HEK293 (cell line): ENCODE data around the gene KCNJ6.

Experiments used
- CTCF ChIA-PET: fragments of 350-600 bp; formaldehyde crosslinking; extraction: SDS; loops from one replicate; lab custom pipeline; 2021; ENCODE audit warnings: antibody characterized with exemption; lab: Yijun Ruan, JAX
- POLR2A ChIA-PET: fragments of 300-600 bp; formaldehyde crosslinking; extraction: SDS; loops from one replicate; lab custom pipeline; 2020; ENCODE audit warnings: antibody characterized with exemption, inconsistent platforms; lab: Yijun Ruan, JAX
- H3K27ac ChIP-seq: fragments of 200-500 bp; sonication (Bioruptor generic); 2 replicates; pipeline ENCODE4 v1.5.1; 2014; ENCODE audit warnings: low read depth, low read length, control low read depth, inconsistent platforms; ENCODE audit errors: extremely low read depth
- H3K36me3 ChIP-seq, 2 experiments: fragments of 200-500 bp in 1 of 2; sonication (Bioruptor generic) in 1 of 2; 1 replicate in 1 of 2; 2 replicates in 1 of 2; pipeline ENCODE4 v1.5.1; 2014 to 2017; ENCODE audit warnings: inconsistent platforms in 2 of 2, low read length in 2 of 2; ENCODE audit not compliant: control insufficient read depth in 2 of 2, insufficient read depth in 1 of 2
- H3K4me1 ChIP-seq: fragments of 200-500 bp; sonication (Bioruptor generic); 2 replicates; pipeline ENCODE4 v1.5.1; 2014; ENCODE audit warnings: mild to moderate bottlenecking, low read length, inconsistent platforms; ENCODE audit not compliant: control insufficient read depth, insufficient read depth
- H3K4me3 ChIP-seq: 2 replicates; pipeline ENCODE4 v1.5.1; 2011; ENCODE audit warnings: low read depth, mild to moderate bottlenecking, control low read depth, low read length, moderate library complexity
- H3K9me3 ChIP-seq: fragments of 200-500 bp; sonication (Bioruptor generic); 2 replicates; pipeline ENCODE4 v1.5.1; 2014; ENCODE audit warnings: low read depth, low read length, inconsistent platforms; ENCODE audit not compliant: control insufficient read depth, insufficient read depth
- BCL11B ChIP-seq: fragments of 450-650 bp; formaldehyde crosslinking; IDR thresholded peaks from 2 replicates; pipeline ENCODE4 v1.5.1; 2016; ENCODE audit warnings: low read depth, missing biosample characterization, missing genetic modification characterization
- HOXD13 ChIP-seq: sonication (generic); formaldehyde crosslinking; IDR thresholded peaks from 2 replicates; pipeline ENCODE4 v1.8.0; 2022; ENCODE audit warnings: missing genetic modification reagents, borderline replicate concordance
- OSR2 ChIP-seq: fragments of 450-650 bp; formaldehyde crosslinking; IDR thresholded peaks from 2 replicates; pipeline ENCODE4 v1.5.1; 2016; ENCODE audit warnings: missing biosample characterization, missing genetic modification characterization
- SP2 ChIP-seq: fragments of 450-650 bp; formaldehyde crosslinking; IDR thresholded peaks from 2 replicates; pipeline ENCODE4 v1.5.1; 2016; ENCODE audit warnings: missing biosample characterization, missing genetic modification characterization
- ZBTB26 ChIP-seq: fragments of 450-650 bp; formaldehyde crosslinking; optimal IDR thresholded peaks from 2 replicates; pipeline ENCODE3; 2016; ENCODE audit warnings: missing biosample characterization, mild to moderate bottlenecking, missing genetic modification characterization
- ZBTB7A ChIP-seq: fragments of 450-650 bp; formaldehyde crosslinking; IDR thresholded peaks from 2 replicates; pipeline ENCODE4 v1.5.1; 2016; ENCODE audit warnings: low read depth, missing biosample characterization, missing genetic modification characterization
- ZNF221 ChIP-seq: fragments of 450-650 bp; formaldehyde crosslinking; IDR thresholded peaks from 2 replicates; pipeline ENCODE4 v1.5.1; 2017; ENCODE audit warnings: missing biosample characterization, missing genetic modification characterization, borderline replicate concordance
- ZNF280C ChIP-seq: fragments of 450-650 bp; formaldehyde crosslinking; IDR thresholded peaks from 2 replicates; pipeline ENCODE4 v1.5.1; 2016; ENCODE audit warnings: missing biosample characterization, missing genetic modification characterization
- ZNF433 ChIP-seq: fragments of 450-650 bp; formaldehyde crosslinking; IDR thresholded peaks from 2 replicates; pipeline ENCODE4 v1.5.1; 2016; ENCODE audit warnings: missing biosample characterization, missing genetic modification characterization, low read depth
- ZNF514 ChIP-seq: fragments of 450-650 bp; formaldehyde crosslinking; IDR thresholded peaks from 2 replicates; pipeline ENCODE4 v1.5.1; 2016; ENCODE audit warnings: missing biosample characterization, missing genetic modification characterization
- ZNF521 ChIP-seq: fragments of 450-650 bp; formaldehyde crosslinking; IDR thresholded peaks from 2 replicates; pipeline ENCODE4 v1.5.1; 2017; ENCODE audit warnings: missing biosample characterization, mild to moderate bottlenecking, missing genetic modification characterization
- ZNF629 ChIP-seq: fragments of 450-650 bp; formaldehyde crosslinking; IDR thresholded peaks from 2 replicates; pipeline ENCODE4 v1.5.1; 2017; ENCODE audit warnings: missing biosample characterization, missing genetic modification characterization
- ZNF670 ChIP-seq: fragments of 450-650 bp; formaldehyde crosslinking; IDR thresholded peaks from 2 replicates; pipeline ENCODE4 v1.5.1; 2016; ENCODE audit warnings: missing biosample characterization, missing genetic modification characterization, low read depth
- ZNF707 ChIP-seq: fragments of 450-650 bp; formaldehyde crosslinking; IDR thresholded peaks from 2 replicates; pipeline ENCODE4 v1.5.1; 2016; ENCODE audit warnings: missing biosample characterization, missing genetic modification characterization
- ZNF792 ChIP-seq: fragments of 450-650 bp; formaldehyde crosslinking; IDR thresholded peaks from 2 replicates; pipeline ENCODE4 v1.5.1; 2016; ENCODE audit warnings: missing biosample characterization, missing genetic modification characterization
- TF ChIP-seq, protein P1 (sequence below): fragments of 450-650 bp; formaldehyde crosslinking; IDR thresholded peaks from 2 replicates; pipeline ENCODE4 v1.5.1; 2016; ENCODE audit warnings: missing biosample characterization, missing genetic modification characterization
- TF ChIP-seq, protein P2 (sequence below): sonication (generic); formaldehyde crosslinking; IDR thresholded peaks from 2 replicates; pipeline ENCODE4 v1.8.1; 2022; ENCODE audit warnings: mild to moderate bottlenecking, moderate library complexity, missing genetic modification reagents
- TF ChIP-seq, protein P3 (sequence below): fragments of 450-650 bp; formaldehyde crosslinking; IDR thresholded peaks from 2 replicates; pipeline ENCODE4 v1.5.1; 2016; ENCODE audit warnings: missing biosample characterization, missing genetic modification characterization
- TF ChIP-seq, protein P4 (sequence below): fragments of 450-650 bp; formaldehyde crosslinking; IDR thresholded peaks from 2 replicates; pipeline ENCODE4 v1.5.1; 2016; ENCODE audit warnings: missing biosample characterization, missing genetic modification characterization, borderline replicate concordance

The KCNJ6 gene

GRCh38 chr21:37886120-37886519, 30.1 kb downstream of the KCNJ6 start:
- POLR2A ChIA-PET = no interaction called here
- CTCF ChIA-PET = no interaction called here

More at GRCh38 chr21:37886120-37886519, 30.1 kb downstream of the KCNJ6 start:
- TF ChIP-seq ZNF792 (tag by site-specific recombination) = no peak
- TF ChIP-seq ZNF221 (tag by site-specific recombination) = no peak
- TF ChIP-seq, protein P1, sequence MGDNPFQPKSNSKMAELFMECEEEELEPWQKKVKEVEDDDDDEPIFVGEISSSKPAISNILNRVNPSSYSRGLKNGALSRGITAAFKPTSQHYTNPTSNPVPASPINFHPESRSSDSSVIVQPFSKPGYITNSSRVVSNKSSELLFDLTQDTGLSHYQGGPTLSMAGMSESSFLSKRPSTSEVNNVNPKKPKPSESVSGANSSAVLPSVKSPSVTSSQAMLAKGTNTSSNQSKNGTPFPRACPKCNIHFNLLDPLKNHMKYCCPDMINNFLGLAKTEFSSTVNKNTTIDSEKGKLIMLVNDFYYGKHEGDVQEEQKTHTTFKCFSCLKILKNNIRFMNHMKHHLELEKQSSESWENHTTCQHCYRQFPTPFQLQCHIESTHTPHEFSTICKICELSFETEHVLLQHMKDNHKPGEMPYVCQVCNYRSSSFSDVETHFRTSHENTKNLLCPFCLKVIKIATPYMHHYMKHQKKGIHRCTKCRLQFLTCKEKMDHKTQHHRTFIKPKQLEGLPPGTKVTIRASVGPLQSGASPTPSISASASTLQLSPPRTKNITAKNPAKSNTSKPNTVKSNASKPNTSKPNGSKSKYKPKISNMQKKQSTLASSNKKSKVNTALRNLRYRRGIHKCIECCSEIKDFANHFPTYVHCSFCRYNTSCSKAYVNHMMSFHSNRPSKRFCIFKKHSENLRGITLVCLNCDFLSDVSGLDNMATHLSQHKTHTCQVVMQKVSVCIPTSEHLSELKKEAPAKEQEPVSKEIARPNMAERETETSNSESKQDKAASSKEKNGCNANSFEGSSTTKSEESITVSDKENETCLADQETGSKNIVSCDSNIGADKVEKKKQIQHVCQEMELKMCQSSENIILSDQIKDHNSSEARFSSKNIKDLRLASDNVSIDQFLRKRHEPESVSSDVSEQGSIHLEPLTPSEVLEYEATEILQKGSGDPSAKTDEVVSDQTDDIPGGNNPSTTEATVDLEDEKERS (tag by site-specific recombination) = no peak
- TF ChIP-seq, protein P2, sequence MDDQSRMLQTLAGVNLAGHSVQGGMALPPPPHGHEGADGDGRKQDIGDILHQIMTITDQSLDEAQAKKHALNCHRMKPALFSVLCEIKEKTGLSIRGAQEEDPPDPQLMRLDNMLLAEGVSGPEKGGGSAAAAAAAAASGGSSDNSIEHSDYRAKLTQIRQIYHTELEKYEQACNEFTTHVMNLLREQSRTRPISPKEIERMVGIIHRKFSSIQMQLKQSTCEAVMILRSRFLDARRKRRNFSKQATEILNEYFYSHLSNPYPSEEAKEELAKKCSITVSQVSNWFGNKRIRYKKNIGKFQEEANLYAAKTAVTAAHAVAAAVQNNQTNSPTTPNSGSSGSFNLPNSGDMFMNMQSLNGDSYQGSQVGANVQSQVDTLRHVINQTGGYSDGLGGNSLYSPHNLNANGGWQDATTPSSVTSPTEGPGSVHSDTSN = no peak
- TF ChIP-seq ZNF280C = no peak
- no peak for TF ChIP-seq ZNF514 (tag by site-specific recombination)
- TF ChIP-seq ZNF521 (tag by site-specific recombination) = no peak
- TF ChIP-seq OSR2 (tag by site-specific recombination) = no peak
- TF ChIP-seq HOXD13 (CRISPR knock-in tag) = no peak
- no peak for TF ChIP-seq ZNF629 (tag by site-specific recombination)
- TF ChIP-seq ZNF433 (tag by site-specific recombination) = no peak
- TF ChIP-seq ZNF707 (tag by site-specific recombination) = no peak
- TF ChIP-seq ZBTB7A (tag by site-specific recombination) = no peak
- TF ChIP-seq, protein P3, sequence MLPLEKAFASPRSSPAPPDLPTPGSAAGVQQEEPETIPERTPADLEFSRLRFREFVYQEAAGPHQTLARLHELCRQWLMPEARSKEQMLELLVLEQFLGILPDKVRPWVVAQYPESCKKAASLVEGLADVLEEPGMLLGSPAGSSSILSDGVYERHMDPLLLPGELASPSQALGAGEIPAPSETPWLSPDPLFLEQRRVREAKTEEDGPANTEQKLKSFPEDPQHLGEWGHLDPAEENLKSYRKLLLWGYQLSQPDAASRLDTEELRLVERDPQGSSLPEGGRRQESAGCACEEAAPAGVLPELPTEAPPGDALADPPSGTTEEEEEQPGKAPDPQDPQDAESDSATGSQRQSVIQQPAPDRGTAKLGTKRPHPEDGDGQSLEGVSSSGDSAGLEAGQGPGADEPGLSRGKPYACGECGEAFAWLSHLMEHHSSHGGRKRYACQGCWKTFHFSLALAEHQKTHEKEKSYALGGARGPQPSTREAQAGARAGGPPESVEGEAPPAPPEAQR = no peak
- TF ChIP-seq, protein P4, sequence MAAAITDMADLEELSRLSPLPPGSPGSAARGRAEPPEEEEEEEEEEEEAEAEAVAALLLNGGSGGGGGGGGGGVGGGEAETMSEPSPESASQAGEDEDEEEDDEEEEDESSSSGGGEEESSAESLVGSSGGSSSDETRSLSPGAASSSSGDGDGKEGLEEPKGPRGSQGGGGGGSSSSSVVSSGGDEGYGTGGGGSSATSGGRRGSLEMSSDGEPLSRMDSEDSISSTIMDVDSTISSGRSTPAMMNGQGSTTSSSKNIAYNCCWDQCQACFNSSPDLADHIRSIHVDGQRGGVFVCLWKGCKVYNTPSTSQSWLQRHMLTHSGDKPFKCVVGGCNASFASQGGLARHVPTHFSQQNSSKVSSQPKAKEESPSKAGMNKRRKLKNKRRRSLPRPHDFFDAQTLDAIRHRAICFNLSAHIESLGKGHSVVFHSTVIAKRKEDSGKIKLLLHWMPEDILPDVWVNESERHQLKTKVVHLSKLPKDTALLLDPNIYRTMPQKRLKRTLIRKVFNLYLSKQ (tag by site-specific recombination) = no peak
- TF ChIP-seq BCL11B (tag by site-specific recombination) = no peak
- TF ChIP-seq ZBTB26 (tag by site-specific recombination) = no peak
- TF ChIP-seq ZNF670 (tag by site-specific recombination) = no peak
- no peak for TF ChIP-seq SP2 (tag by site-specific recombination)
- Histone ChIP-seq H3K4me1 (no peaks in the 10 kb centered on the region), H3K36me3 (no peaks in the 10 kb centered on the region), H3K27ac (no peak overlapping the region), H3K9me3 (no peaks in the 10 kb centered on the region), H3K4me3 (no peak overlapping the region)
